GM12801 (cell line): Measurements from ENCODE around the gene TMEM140.

ENCODE experiments used
- TF ChIP-seq, protein P1 (sequence below): IDR thresholded peaks from one replicate; pipeline ENCODE4 v1.5.1; 2011; ENCODE audit warnings: control low read depth; ENCODE audit not compliant: insufficient read length; ENCODE audit errors: extremely low read depth

TMEM140 gene

DNA sequence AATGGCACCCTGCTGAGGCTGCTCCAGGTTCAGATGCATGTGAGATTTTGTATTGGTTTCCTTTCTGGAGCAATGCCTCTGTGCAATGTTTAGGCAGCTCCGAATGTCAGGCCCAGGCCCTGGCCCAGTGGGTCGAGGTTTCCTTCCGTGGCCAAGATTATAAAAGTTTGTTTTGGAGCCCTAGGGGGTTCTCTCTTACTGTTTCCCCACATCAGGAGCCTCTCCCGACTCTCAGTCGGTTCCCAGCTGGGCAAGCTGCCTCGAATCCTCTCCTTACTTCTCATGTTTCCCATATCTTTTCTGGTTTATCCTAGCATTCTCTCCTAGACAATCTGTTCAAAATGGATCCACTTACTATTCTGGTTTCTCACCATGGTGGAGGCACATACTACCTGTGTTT lies 11.0 kb downstream of the TMEM140 start:
- TF ChIP-seq, protein P1, sequence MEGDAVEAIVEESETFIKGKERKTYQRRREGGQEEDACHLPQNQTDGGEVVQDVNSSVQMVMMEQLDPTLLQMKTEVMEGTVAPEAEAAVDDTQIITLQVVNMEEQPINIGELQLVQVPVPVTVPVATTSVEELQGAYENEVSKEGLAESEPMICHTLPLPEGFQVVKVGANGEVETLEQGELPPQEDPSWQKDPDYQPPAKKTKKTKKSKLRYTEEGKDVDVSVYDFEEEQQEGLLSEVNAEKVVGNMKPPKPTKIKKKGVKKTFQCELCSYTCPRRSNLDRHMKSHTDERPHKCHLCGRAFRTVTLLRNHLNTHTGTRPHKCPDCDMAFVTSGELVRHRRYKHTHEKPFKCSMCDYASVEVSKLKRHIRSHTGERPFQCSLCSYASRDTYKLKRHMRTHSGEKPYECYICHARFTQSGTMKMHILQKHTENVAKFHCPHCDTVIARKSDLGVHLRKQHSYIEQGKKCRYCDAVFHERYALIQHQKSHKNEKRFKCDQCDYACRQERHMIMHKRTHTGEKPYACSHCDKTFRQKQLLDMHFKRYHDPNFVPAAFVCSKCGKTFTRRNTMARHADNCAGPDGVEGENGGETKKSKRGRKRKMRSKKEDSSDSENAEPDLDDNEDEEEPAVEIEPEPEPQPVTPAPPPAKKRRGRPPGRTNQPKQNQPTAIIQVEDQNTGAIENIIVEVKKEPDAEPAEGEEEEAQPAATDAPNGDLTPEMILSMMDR: no peak

DNA sequence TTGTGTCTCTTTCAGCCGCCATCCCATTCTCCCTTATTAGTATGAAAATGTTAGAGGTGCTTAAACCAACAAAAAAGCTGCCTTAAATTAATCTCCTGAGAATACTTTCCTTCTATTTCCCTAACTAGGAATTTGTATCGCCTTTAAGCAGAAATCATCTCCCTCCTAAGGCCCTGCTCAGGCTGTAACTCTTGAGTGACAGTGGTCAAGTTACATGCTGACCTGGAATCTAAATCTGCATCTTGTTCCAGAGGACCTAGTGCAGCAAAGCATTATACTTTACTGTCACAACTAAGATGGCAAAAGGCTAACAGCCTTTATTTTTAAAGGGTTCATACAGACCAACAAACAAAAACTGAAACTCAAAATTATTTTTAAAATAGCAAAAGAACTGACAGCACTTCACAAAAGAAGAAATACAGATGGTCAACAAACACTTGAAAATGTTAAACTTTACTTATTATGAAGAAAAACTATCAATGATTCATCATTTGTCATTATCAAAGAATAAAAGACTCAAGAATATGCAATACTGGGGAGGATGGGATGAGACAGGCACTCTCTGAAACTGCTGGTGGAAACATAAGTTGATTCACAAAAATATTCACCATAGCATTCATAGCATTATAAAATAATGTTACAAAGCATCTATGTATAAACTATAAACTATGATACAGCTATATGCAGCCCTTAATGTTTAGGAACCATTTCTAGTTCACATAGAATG lies 11.7 kb downstream of the TMEM140 start:
- TF ChIP-seq, protein P1: no peak

DNA sequence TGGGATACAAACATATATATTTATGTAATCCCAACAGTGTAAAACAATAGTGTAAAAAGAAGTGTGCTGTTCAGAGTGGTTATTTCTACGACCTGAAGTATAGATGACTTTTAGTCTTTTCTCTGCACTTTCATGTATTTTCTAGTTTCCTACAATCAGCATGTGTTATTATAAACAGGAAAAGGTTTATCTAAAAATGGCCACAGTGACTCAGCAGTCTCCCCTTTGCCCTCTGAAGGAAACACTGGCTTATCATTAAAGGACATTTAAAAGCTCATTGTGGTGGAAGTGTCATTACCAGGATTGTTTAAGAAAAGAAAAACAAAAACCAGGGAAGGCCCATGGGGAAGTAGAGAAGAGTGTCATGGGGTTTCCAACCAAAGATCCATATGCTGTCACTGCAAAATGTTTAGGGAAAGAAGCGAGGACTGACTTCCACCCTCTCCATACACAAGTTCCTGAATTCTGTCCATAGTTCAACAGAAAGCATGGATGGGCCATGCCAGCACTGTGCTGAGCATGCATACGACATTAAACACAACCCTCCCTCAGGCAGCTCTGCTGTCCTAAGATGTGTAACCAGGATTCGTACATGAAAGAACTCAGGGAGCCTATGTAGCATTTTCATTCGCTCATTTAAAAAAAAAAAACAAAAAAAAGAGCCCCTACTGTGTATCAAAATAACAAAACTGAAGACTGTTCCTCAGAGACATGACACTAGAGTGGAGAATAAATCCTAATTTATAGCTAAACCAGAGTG lies 12.4 kb downstream of the TMEM140 start:
- TF ChIP-seq, protein P1: no peak

DNA sequence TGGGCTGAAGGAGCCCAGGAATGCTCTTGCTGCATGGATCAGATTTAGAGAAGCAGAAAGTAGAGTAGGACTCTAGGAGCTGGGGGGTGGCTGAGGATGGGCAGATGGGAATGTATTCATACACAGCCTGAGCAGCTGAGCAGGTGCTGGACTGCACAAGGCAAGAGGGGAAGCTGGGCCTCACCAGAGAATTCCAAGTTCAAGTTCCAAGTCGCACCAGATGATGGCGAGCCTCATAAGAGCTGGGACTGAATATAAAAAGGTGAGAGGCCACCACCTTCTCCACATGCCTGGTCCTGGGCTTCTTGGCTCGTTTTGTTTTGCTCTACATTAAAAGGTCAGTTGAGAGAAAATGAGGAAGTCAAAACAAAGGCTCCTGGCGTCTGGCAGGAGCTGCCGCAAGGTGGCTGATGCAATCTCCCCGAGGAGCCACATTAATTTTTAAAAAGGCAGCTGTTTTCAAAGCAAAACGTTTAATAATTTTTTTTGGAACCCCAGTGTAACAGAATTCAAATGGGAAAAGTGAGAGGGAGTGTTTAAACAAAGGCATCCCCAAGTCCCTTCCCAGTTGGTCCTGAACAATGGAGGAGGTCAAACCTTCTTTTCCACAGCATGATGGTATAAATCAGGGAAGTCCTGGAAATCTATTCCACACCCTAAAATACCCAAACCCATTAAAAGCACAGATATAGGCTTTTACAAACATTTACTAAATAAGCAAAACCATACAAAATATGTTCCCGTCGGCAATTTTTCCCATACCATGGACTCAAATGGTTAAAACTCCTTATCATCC lies 13.2 kb downstream of the TMEM140 start:
- TF ChIP-seq, protein P1: no peak

DNA sequence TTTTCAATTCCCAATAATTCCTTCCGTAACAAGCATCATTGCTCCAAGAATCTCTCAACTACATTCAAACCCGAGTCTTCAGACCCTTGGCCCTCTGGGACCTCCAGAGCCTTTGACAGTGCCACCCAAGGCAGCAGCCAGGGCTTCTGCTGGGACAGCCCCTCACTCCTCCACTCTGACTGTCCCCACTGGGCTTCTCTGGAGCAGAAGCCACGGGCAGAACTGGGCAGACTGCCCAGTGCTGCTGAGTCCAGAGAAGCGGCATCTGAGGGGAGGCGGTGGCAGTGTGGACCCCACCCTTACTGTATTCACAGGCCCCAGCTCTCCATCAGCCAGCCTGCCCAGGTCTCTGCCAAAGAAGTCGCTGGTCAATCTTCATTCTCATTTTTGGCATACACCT lies 13.8 kb downstream of the TMEM140 start:
- TF ChIP-seq, protein P1: no peak

DNA sequence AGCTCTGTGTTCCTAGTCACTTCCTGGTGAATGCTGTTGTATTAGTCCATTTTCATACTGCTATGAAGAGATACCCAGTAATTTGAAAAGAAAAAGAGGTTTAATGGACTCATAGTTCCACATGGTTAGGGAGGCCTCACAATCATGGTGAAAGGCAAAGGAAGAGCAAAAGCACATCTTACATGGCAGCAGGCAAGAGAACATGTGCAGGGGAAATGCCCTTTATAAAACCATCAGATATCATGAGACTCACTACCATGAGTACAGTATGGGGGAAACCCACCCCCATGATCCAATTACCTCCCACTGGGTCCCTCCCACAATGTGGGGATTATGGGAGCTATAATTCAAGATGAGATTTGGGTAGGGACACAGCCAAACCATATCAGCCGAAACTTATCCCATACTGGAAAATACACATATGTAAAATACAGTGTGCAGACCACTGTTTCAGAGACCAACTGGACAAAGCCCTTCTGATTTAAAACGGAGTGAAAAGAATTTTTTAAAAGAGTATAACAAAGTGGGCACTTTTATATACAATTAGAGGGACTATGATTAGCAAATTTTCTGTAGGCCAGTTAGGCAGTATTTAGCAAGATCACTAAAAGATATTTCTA lies 14.6 kb downstream of the TMEM140 start:
- TF ChIP-seq, protein P1: no peak

DNA sequence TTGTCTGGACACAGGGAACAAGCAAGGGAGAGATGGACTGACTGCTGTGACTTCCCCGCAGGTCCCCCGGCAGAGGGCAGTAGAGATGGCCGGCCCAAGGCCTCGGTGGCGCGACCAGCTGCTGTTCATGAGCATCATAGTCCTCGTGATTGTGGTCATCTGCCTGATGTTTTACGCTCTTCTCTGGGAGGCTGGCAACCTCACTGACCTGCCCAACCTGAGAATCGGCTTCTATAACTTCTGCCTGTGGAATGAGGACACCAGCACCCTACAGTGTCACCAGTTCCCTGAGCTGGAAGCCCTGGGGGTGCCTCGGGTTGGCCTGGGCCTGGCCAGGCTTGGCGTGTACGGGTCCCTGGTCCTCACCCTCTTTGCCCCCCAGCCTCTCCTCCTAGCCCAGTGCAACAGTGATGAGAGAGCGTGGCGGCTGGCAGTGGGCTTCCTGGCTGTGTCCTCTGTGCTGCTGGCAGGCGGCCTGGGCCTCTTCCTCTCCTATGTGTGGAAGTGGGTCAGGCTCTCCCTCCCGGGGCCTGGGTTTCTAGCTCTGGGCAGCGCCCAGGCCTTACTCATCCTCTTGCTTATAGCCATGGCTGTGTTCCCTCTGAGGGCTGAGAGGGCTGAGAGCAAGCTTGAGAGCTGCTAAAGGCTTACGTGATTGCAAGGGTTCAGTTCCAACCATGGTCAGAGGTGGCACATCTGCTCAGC lies 16.6 kb downstream of the TMEM140 start:
- TF ChIP-seq, protein P1: no peak
